ENCODE measurements around the gene SUV39H1. TPM values are rescaled to one million over a fixed set of nuclear protein-coding genes. Genes with fewer than 3 reads are reported as not detected.
"Not testable (repeated sequence)": the region's sequence is repeated elsewhere in the genome, so short reads cannot be mapped to it uniquely, and the experiment has no call there.

SUV39H1 gene
- total and polyA plus RNA-seq, 2 experiments from 2014 or later = 6.0 to 6.8 TPM

DNA sequence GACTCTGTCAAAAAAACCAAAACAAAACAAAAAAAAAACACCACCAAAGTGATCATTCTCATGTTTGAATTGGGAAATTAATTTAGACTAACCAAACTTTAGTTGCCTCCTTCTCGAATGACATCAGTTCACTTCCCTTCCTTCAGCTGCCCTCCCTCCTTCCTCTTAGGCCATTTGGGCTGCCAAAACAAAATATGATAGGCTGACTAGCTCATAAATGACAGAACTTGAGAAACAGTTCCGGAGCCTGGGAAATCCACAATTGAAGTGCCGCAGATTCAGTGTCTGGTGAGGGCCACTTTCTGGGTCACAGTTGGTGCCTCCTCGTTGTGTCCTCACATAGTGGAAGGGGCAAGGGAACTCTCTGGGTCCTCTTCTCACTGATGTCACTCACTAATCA lies 29.0 kb upstream of the SUV39H1 start:
- no peaks in the 10 kb centered on the region for H3K9me2 ChIP-seq (ENCODE audit: insufficient read depth)
- no peak overlapping the region for H3K4me3 ChIP-seq
- no peaks in the 10 kb centered on the region for H3K36me3 ChIP-seq (ENCODE audit: low read depth)
- in situ Hi-C loops (cut with MboI) = loop anchor here (25.0 kb wide), 1 partner anchor 245 kb away; the partner anchor contains the start of genes PIM2 and SLC35A2
- H3K27ac ChIP-seq = no peak overlapping the region
- no peaks in the 10 kb centered on the region for H3K9me3 ChIP-seq (ENCODE audit: low read depth)
- no peaks in the 10 kb centered on the region for H3K4me1 ChIP-seq (ENCODE audit: insufficient read depth)
- DNase-seq = no peak
- TF ChIP-seq EZH2phosphoT487 (IDR thresholded peaks at IDR 0.05; ENCODE audit: insufficient read depth, low read depth) (no peak), EZH2 (IDR thresholded peaks at IDR 0.05; ENCODE audit: insufficient read depth, poor library complexity, severe bottlenecking) (no peak)
- WGBS, 2 experiments (ENCODE audit: low coverage in 1 of 2, low lambda C conversion rate in 2 of 2, missing lambda C conversion rate in 2 of 2) = 43 to 62% methylated on average over 4 of the region's 4 CpGs
- no peak overlapping the region for H2AFZ ChIP-seq
- no peaks in the 10 kb centered on the region for H3F3A ChIP-seq (ENCODE audit: insufficient read depth)
- H3K9ac ChIP-seq = no peak overlapping the region
- no peaks in the 10 kb centered on the region for H3K79me2 ChIP-seq (ENCODE audit: insufficient read depth)
- no peaks in the 10 kb centered on the region for H3K27me3 ChIP-seq (replicated peaks; ENCODE audit: insufficient read depth)
- H4K20me1 ChIP-seq (ENCODE audit: insufficient read depth) = no peaks in the 10 kb centered on the region
- no peak overlapping the region for H3K4me2 ChIP-seq (ENCODE audit: unreplicated experiment)

DNA sequence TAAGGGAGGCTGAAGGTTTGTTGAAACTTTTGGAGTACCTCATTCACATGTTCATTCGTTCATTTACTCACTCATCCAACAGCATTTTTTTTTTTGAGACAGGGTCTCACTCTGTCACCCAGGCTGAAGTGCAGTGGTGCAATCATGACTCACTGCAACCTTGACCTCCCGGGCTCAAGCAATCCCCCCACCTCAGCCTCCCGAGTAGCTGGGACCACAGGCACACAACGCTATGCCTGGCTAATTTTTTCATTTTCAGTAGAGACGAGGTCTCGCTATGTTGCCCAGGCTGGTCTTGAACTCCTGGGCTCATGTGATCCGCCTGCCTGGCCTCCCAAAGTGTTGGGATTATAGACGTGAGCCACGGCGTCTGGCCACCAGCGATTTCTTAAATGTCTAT lies 28.3 kb upstream of the SUV39H1 start:
- not testable (repeated sequence) for H3K9me3 ChIP-seq (ENCODE audit: low read depth); H2AFZ ChIP-seq; H3K9ac ChIP-seq; H3K4me1 ChIP-seq (ENCODE audit: insufficient read depth); H3K79me2 ChIP-seq (ENCODE audit: insufficient read depth); H3K36me3 ChIP-seq (ENCODE audit: low read depth); H3K4me3 ChIP-seq; H3F3A ChIP-seq (ENCODE audit: insufficient read depth); H4K20me1 ChIP-seq (ENCODE audit: insufficient read depth); H3K9me2 ChIP-seq (ENCODE audit: insufficient read depth); H3K4me2 ChIP-seq (ENCODE audit: unreplicated experiment); DNase-seq; H3K27ac ChIP-seq; H3K27me3 ChIP-seq (replicated peaks; ENCODE audit: insufficient read depth)
- WGBS, 2 experiments (ENCODE audit: low coverage in 1 of 2, low lambda C conversion rate in 2 of 2, missing lambda C conversion rate in 2 of 2) = 83 to 90% methylated on average over 5 to 11 of the region's 11 CpGs
- in situ Hi-C loops (cut with MboI) = loop anchor here (25.0 kb wide), 1 partner anchor 244 kb away; the partner anchor contains the start of genes PIM2 and SLC35A2

DNA sequence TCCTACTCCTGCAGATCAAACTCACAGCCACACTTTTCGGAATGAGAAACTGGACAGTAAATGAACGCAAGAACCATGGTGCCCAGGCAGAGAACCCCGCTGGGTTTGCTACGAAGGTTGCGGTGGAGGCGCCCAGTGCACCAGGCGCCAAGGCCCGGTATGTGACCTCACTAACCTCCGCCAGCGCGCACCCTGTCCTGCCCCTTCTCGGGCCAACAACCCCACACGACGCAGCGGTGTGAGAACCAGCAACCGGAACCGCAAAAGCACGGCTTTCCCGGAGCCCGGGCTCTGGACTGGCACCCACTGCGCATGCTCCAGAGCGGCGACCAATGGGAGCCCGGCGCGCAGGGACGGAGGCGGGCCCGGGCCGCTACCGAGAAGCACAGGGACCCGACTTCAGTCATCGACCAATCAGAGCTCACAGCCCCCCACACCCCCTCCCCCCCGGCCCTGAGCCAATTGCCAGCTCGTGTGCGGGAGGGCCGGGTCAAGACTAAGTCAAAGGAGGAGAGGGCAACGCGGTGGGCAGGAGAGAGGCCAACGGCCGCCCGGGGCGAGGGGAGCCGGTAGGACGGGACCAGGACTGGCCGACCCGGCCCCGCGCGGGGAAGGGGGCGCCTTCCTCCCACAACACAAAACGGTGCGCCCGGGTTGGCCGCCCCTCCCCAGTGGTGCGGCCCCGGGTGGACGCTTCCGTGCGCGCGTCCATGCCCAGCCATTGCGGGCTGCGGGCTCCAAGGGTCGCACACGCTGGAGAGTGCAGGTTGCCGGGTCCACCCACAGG lies 20.2 kb upstream of the SUV39H1 start:
- no peaks in the 10 kb centered on the region for H3K27me3 ChIP-seq (replicated peaks; ENCODE audit: insufficient read depth)
- H3K9me2 ChIP-seq (ENCODE audit: insufficient read depth) = no peaks in the 10 kb centered on the region
- 0 to 1% methylated on average over 10 to 15 of the region's 67 CpGs for whole genome bisulfite sequencing, 2 experiments (ENCODE audit: low coverage in 1 of 2, low lambda C conversion rate in 2 of 2, missing lambda C conversion rate in 2 of 2)
- H3K4me1 ChIP-seq (ENCODE audit: insufficient read depth) = no peaks in the 10 kb centered on the region
- peak overlapping the region; percentile 82 for H3K4me3 ChIP-seq
- TF ChIP-seq EZH2 (IDR thresholded peaks at IDR 0.05; ENCODE audit: insufficient read depth, poor library complexity, severe bottlenecking) (no peak), EZH2phosphoT487 (IDR thresholded peaks at IDR 0.05; ENCODE audit: insufficient read depth, low read depth) (no peak)
- in situ Hi-C loops (cut with MboI) = no loop called here
- H3K4me2 ChIP-seq (ENCODE audit: unreplicated experiment) = peak overlapping the region; percentile 88
- no peaks in the 10 kb centered on the region for H4K20me1 ChIP-seq (ENCODE audit: insufficient read depth)
- peak; percentile 87 for DNase-seq
- peak overlapping the region; percentile 91 for H2AFZ ChIP-seq
- no peaks in the 10 kb centered on the region for H3K79me2 ChIP-seq (ENCODE audit: insufficient read depth)
- H3K27ac ChIP-seq = peak overlapping the region; percentile 59
- H3F3A ChIP-seq (ENCODE audit: insufficient read depth) = no peaks in the 10 kb centered on the region
- H3K36me3 ChIP-seq (ENCODE audit: low read depth) = no peaks in the 10 kb centered on the region
- no peaks in the 10 kb centered on the region for H3K9me3 ChIP-seq (ENCODE audit: low read depth)
- peak overlapping the region; percentile 84 for H3K9ac ChIP-seq

DNA sequence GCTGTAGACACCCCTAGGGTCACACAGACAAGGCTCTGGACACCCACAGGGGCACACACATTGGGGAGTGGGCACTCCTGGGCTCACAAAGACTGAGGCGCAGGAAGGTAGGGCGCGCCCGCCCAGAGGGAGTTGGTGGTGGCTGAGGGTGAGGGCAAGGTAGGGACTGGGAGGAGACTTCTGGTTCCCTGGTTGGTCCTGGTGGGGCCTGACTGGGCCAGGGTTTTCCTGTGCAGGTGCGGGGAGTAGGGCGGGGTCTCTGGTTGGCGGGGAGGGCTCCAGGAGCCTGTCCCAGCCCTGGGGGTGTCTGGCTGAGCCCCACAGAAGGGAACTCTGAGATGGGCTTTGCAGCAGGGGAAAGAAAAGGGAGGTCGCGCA lies 19.7 kb upstream of the SUV39H1 start:
- peak; percentile 14 for DNase-seq
- in situ Hi-C loops (cut with MboI) = no loop called here
- Histone ChIP-seq H4K20me1 (ENCODE audit: insufficient read depth) (no peaks in the 10 kb centered on the region), H3K27ac (no peak overlapping the region), H2AFZ (peak overlapping the region; percentile 91), H3K9ac (peak overlapping the region; percentile 84), H3K4me1 (ENCODE audit: insufficient read depth) (no peaks in the 10 kb centered on the region), H3F3A (ENCODE audit: insufficient read depth) (no peaks in the 10 kb centered on the region), H3K9me3 (ENCODE audit: low read depth) (no peaks in the 10 kb centered on the region), H3K79me2 (ENCODE audit: insufficient read depth) (no peaks in the 10 kb centered on the region), H3K4me2 (ENCODE audit: unreplicated experiment) (peak overlapping the region; percentile 88), H3K4me3 (peak overlapping the region; percentile 82), H3K36me3 (ENCODE audit: low read depth) (no peaks in the 10 kb centered on the region), H3K9me2 (ENCODE audit: insufficient read depth) (no peaks in the 10 kb centered on the region), H3K27me3 (replicated peaks; ENCODE audit: insufficient read depth) (no peaks in the 10 kb centered on the region)
- no peak for TF ChIP-seq EZH2 (IDR thresholded peaks at IDR 0.05; ENCODE audit: insufficient read depth, poor library complexity, severe bottlenecking)
- no peak for TF ChIP-seq EZH2phosphoT487 (IDR thresholded peaks at IDR 0.05; ENCODE audit: insufficient read depth, low read depth)
- whole genome bisulfite sequencing, 2 experiments (ENCODE audit: low coverage in 1 of 2, low lambda C conversion rate in 2 of 2, missing lambda C conversion rate in 2 of 2) = 0 to 6% methylated on average over 6 to 9 of the region's 9 CpGs
